GM19324 (cell line): ENCODE measurements around the gene COX14.
A peak's percentile ranks its signal among the peaks of the same experiment; 100 is the strongest.
"Not testable (repeated sequence)": the region's sequence is repeated elsewhere in the genome, so short reads cannot be mapped to it uniquely, and the experiment has no call there.

ENCODE experiments used
- ATAC-seq: cut with Tn5 transposase; IDR thresholded peaks from one replicate; pipeline ENCODE4 v1.9.1; 2021; ENCODE audit warnings: mild to moderate bottlenecking, moderate library complexity; ENCODE audit not compliant: unreplicated experiment, low FRiP score

COX14 gene

GRCh38 chr12:50151047-50151687 is 39.1 kb downstream of the COX14 start:
- ATAC-seq = no peak

- ATAC-seq = not testable (repeated sequence)
Measured at GRCh38 chr12:50154947-50155346, 42.9 kb downstream of the COX14 start.

GRCh38 chr12:50156641-50157040 is 44.6 kb downstream of the COX14 start:
- no peak for ATAC-seq

DNA sequence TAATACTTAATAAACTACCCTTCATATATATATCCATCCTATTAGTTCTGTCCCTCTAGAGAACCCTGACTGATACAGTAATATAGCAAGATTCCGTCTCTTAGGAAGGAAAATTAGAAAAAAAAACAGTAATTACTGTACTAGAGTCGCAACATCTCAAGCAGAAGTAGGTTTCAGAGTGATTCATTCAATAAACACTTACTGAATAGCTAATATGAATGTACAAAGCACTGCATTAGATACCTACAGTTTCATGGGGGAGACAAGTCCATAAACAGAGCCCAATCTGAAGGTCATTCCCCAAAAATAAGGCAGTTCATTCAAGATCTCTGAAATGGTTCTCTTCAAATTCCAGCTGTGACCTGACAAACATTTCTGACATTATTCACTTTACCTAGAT is 45.2 kb downstream of the COX14 start:
- no peak for ATAC-seq

DNA sequence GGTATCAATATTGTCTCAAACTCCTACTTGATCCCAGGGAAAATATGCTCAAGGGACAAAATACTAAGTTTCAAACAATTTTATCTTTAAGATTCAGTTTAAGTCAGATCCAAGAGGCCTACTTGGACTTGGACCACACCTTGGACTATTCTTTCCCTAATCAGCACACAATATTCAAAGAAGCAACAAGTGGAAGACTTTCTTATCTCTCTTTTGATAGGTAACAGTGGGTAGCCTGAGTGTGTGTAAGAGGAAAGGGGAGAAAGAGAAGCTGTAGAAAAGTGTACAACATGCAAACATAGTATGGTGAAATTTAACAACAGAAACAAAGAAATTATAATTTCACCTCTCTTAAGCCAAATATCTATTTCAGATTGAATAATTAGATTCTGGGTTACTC is 48.6 kb downstream of the COX14 start:
- no peak for ATAC-seq

DNA sequence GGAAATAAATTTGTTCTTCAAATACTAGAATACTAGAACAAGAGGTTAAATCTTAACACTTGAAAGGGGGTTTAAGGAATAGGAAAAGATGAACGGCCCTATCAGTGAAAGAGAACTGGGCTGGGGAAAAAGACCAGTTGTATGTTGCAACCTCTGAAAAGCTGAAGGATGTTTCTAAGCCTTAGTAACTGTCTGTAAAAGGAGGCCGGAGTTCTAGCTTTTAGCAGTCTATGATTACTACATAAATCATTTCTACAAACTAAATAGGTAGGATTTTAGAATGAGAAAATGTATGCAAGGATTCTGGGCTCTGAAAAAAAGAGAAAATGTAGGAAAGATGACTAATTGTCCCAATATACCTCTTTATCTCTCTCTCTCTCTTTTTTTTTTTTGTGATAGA is 50.2 kb downstream of the COX14 start:
- no peak for ATAC-seq

DNA sequence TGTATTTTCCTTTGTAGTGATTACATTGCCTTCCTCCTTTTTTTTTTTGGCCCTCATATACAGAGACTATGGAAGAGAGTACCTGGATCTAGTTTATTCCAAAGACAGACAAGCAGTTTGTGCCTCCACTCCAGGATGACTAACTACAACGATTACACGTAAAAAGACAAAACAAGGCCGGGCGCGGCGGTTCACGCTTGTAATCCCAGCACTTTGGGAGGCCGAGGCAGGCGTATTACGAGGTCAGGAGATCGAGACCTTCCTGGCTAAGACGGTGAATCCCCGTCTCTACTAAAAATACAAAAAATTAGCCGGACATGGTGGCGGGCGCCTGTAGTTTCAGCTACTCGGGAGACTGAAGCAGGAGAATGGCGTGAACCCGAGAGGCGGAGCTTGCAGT is 52.9 kb downstream of the COX14 start:
- no peak for ATAC-seq

GRCh38 chr12:50166799-50167048 is 54.7 kb downstream of the COX14 start:
- no peak for ATAC-seq

GRCh38 chr12:50167049-50167828 is 55.2 kb downstream of the COX14 start, which contains the start of gene CERS5:
TSS of gene CERS5 (minus strand) at chr12:50167369. CDS start at chr12:50167297, 72 bp downstream.
- ATAC-seq = peak; percentile 98
